OCI-LY1 (cell line): ENCODE measurements around the gene NFASC.

Source experiments
- H2AFZ ChIP-seq: fragments of 200-600 bp; sonication (generic), shearing (Covaris generic); 2 replicates; pipeline ENCODE4 v1.6.0; 2014; ENCODE audit warnings: antibody characterized with exemption, mild to moderate bottlenecking, low read length
- H3F3A ChIP-seq: fragments of 200-600 bp; sonication (generic), shearing (Covaris generic); 2 replicates; pipeline ENCODE4 v1.6.0; 2014; ENCODE audit warnings: mild to moderate bottlenecking, antibody characterized with exemption, low read length, moderate library complexity; ENCODE audit not compliant: insufficient read depth
- H3K27ac ChIP-seq: fragments of 200-600 bp; sonication (generic); 2 replicates; pipeline ENCODE4 v1.5.1; 2014; ENCODE audit warnings: low read length, mixed run types, mild to moderate bottlenecking, low read depth; ENCODE audit not compliant: poor library complexity, severe bottlenecking
- H3K27me3 ChIP-seq: fragments of 200-600 bp; sonication (generic); 2 replicates; pipeline ENCODE4 v1.6.0; 2014; ENCODE audit warnings: antibody characterized with exemption, mild to moderate bottlenecking, low read length, moderate library complexity; ENCODE audit not compliant: insufficient read depth
- H3K36me3 ChIP-seq: fragments of 200-600 bp; sonication (generic); 2 replicates; pipeline ENCODE4 v1.6.1; 2014; ENCODE audit warnings: mild to moderate bottlenecking, antibody characterized with exemption, low read length, moderate library complexity, mixed read lengths; ENCODE audit not compliant: insufficient read depth
- H3K4me1 ChIP-seq: fragments of 200-600 bp; sonication (generic); 2 replicates; pipeline ENCODE4 v1.5.1; 2014; ENCODE audit warnings: mild to moderate bottlenecking, low read length, moderate library complexity; ENCODE audit not compliant: insufficient read depth, severe bottlenecking
- H3K4me2 ChIP-seq: fragments of 200-600 bp; sonication (generic), shearing (Covaris generic); 2 replicates; pipeline ENCODE4 v1.6.1; 2014; ENCODE audit warnings: low read length
- H3K4me3 ChIP-seq: fragments of 200-600 bp; sonication (generic); 2 replicates; pipeline ENCODE4 v1.5.1; 2014; ENCODE audit warnings: low read length, low read depth, mild to moderate bottlenecking, mixed read lengths; ENCODE audit not compliant: poor library complexity, severe bottlenecking
- H3K79me2 ChIP-seq: fragments of 200-600 bp; shearing (Covaris generic); 2 replicates; pipeline ENCODE4 v1.6.1; 2016; ENCODE audit warnings: mixed run types, low read length, mixed read lengths; ENCODE audit not compliant: insufficient read depth
- H3K9ac ChIP-seq: fragments of 200-600 bp; sonication (generic), shearing (Covaris generic); 2 replicates; pipeline ENCODE4 v1.6.1; 2014; ENCODE audit warnings: mild to moderate bottlenecking, low read length, mixed read lengths
- H3K9me2 ChIP-seq: fragments of 200-600 bp; sonication (generic), shearing (Covaris generic); 2 replicates; pipeline ENCODE4 v1.6.1; 2014; ENCODE audit warnings: low read depth, mild to moderate bottlenecking, low read length, mixed read lengths
- H3K9me3 ChIP-seq: fragments of 200-600 bp; shearing (Covaris generic); 2 replicates; pipeline ENCODE4 v1.6.1; 2014; ENCODE audit warnings: low read length, mixed read lengths
- H4K20me1 ChIP-seq: fragments of 200-600 bp; sonication (generic), shearing (Covaris generic); 2 replicates; pipeline ENCODE4 v1.6.0; 2016; ENCODE audit warnings: mild to moderate bottlenecking, low read length; ENCODE audit not compliant: insufficient read depth
- EZH2 ChIP-seq: fragments of 200-600 bp; sonication (generic), shearing (Covaris generic); IDR thresholded peaks from 2 replicates; pipeline ENCODE4 v1.8.0; 2017; ENCODE audit warnings: borderline replicate concordance, mixed run types, mild to moderate bottlenecking, antibody characterized with exemption, low read length, moderate library complexity, mixed read lengths
- TF ChIP-seq, protein P1 (sequence below): fragments of 200-600 bp; sonication (generic), shearing (Covaris generic); IDR thresholded peaks from 2 replicates; pipeline ENCODE4 v1.5.1; 2017; ENCODE audit warnings: mild to moderate bottlenecking, antibody characterized with exemption, low read length, moderate library complexity, mixed read lengths

The NFASC gene

DNA sequence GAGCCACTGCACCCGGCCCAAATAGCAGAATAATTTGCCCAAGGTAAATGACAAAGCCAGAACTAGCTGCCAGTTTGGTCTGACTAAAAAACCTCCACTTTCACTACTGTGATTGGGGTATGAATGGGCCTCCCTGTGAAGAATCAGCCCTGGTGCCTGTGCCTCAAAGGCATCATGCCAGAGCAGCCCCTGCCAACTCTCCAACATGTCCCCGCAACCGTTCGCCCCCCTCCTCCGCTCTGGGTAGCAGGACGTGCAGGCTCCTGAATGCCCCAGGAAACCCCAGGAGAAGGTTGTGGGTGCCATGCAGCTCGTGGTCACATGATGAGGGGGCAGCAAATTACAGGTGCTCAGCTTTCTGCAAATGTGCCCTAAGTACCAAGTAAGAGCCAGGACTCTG is 157.7 kb downstream of the NFASC start:
- H3K27me3 ChIP-seq: no peaks in the 10 kb centered on the region
- H4K20me1 ChIP-seq: no peaks in the 10 kb centered on the region
- H3K9me2 ChIP-seq: no peaks in the 10 kb centered on the region
- H3F3A ChIP-seq: no peaks in the 10 kb centered on the region
- H3K4me3 ChIP-seq: no peak overlapping the region
- no peaks in the 10 kb centered on the region for H3K79me2 ChIP-seq
- H3K4me1 ChIP-seq: no peaks in the 10 kb centered on the region
- no peak overlapping the region for H3K9ac ChIP-seq
- TF ChIP-seq EZH2: no peak
- TF ChIP-seq, protein P1, sequence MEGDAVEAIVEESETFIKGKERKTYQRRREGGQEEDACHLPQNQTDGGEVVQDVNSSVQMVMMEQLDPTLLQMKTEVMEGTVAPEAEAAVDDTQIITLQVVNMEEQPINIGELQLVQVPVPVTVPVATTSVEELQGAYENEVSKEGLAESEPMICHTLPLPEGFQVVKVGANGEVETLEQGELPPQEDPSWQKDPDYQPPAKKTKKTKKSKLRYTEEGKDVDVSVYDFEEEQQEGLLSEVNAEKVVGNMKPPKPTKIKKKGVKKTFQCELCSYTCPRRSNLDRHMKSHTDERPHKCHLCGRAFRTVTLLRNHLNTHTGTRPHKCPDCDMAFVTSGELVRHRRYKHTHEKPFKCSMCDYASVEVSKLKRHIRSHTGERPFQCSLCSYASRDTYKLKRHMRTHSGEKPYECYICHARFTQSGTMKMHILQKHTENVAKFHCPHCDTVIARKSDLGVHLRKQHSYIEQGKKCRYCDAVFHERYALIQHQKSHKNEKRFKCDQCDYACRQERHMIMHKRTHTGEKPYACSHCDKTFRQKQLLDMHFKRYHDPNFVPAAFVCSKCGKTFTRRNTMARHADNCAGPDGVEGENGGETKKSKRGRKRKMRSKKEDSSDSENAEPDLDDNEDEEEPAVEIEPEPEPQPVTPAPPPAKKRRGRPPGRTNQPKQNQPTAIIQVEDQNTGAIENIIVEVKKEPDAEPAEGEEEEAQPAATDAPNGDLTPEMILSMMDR: no peak
- no peaks in the 10 kb centered on the region for H3K9me3 ChIP-seq
- H3K27ac ChIP-seq: no peak overlapping the region
- no peak overlapping the region for H2AFZ ChIP-seq
- H3K36me3 ChIP-seq: no peaks in the 10 kb centered on the region
- no peak overlapping the region for H3K4me2 ChIP-seq

DNA sequence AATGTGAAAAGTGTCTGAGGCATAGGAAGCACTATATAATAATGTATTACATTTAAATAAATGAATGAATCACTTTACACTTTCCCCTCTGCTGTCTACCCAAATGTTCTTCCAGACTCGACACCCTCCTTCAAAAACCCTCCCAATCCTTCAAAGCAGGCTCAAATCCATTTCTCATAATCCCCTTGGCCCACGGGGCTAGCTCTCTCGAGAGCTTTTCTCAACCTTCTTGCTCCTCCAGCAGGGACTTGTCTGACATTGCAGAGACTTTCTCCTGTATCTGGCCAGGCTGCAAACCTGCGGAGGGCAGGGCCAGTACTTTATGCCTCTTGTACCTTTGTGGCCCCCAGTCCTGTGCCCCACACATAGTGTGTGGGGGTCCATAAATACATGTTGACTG is 158.3 kb downstream of the NFASC start:
- Histone ChIP-seq H3K4me2 (no peak overlapping the region), H3K36me3 (no peaks in the 10 kb centered on the region), H3K9ac (no peak overlapping the region), H3K4me1 (no peaks in the 10 kb centered on the region), H3K27ac (no peak overlapping the region), H3K27me3 (no peaks in the 10 kb centered on the region), H2AFZ (no peak overlapping the region), H3K79me2 (no peaks in the 10 kb centered on the region), H3K9me3 (no peaks in the 10 kb centered on the region), H3F3A (no peaks in the 10 kb centered on the region), H4K20me1 (no peaks in the 10 kb centered on the region), H3K9me2 (no peaks in the 10 kb centered on the region), H3K4me3 (no peak overlapping the region)
- no peak for TF ChIP-seq EZH2
- TF ChIP-seq, protein P1: no peak

DNA sequence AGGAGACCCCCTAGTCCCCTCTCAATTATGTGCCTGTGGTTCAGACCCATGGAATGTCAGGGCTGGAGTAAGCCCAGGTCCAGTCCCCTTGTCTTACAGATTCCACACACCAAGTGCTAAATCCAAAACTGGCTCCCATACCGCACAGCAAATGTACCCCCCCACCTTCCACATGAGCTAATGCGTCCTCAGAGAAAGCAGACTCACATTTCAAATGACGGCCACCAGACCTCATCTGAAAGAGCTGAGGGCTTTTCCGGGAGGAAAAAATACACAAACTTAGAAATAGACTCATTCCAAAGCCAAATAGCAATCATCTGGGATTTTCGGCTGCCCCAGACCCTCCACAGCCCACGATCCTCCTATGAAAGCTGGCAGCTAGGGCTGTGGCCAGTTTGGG is 159.6 kb downstream of the NFASC start:
- TF ChIP-seq, protein P1: no peak
- TF ChIP-seq EZH2: no peak
- H3K4me1 ChIP-seq: no peaks in the 10 kb centered on the region
- H2AFZ ChIP-seq: no peak overlapping the region
- H3K9me3 ChIP-seq: no peaks in the 10 kb centered on the region
- H3K36me3 ChIP-seq: no peaks in the 10 kb centered on the region
- no peak overlapping the region for H3K27ac ChIP-seq
- no peak overlapping the region for H3K4me2 ChIP-seq
- no peaks in the 10 kb centered on the region for H3F3A ChIP-seq
- no peaks in the 10 kb centered on the region for H3K27me3 ChIP-seq
- no peak overlapping the region for H3K9ac ChIP-seq
- H3K4me3 ChIP-seq: no peak overlapping the region
- H4K20me1 ChIP-seq: no peaks in the 10 kb centered on the region
- H3K79me2 ChIP-seq: no peaks in the 10 kb centered on the region
- H3K9me2 ChIP-seq: no peaks in the 10 kb centered on the region
